ENCODE results near the gene ATP5PD. TPM values are rescaled to one million over a fixed set of nuclear protein-coding genes. Genes with fewer than 3 reads are reported as not detected.

Gene ATP5PD
- total RNA-seq, 1 experiment from 2014 or later = 344 TPM

DNA sequence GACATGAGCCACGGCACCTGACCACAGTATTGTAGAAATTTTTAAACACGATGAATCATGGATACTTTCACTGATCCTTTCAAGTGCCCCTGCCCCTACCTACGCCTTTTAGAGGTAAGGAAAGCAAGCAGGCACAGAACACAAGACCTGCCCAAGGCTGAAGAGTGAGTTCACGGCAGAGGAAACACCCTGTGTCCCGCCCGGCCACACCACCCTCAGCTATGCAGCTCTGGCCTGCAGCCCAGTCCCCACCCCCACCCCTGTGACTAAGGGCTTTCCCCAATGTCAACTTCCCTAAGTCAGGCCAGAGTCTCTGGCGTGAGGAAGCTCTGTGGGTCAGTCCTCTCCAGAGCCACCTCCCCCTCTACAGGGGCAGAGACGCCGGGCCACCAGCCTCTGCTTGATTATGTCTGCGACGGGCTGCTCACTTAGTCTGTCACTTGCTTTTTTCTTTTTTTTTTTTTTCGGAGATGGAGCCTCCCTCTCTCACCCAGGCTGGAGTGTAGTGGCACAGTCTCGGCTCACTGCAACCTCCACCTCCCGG is 49.4 kb upstream of the ATP5PD start:
- Histone ChIP-seq H3T11ph (ENCODE audit: low read length) (no peak overlapping the region), H2AK5ac (ENCODE audit: insufficient read length, low read length) (no peak overlapping the region), H3K27me3 (ENCODE audit: insufficient read depth, low read length) (no peaks in the 10 kb centered on the region), H3K23me2 (ENCODE audit: insufficient read length, low read depth, low read length, poor library complexity, severe bottlenecking) (no peaks in the 10 kb centered on the region), H3K27ac (ENCODE audit: insufficient read length, low read depth, low read length) (no peak overlapping the region), H4K8ac (replicated peaks; ENCODE audit: insufficient read length, low read depth, low read length) (no peak overlapping the region), H3K4me1 (ENCODE audit: insufficient read depth, low read length) (no peaks in the 10 kb centered on the region; the same call in 1 of the 2 replicates), H3K9ac (ENCODE audit: extremely low read depth, insufficient read length, low read length) (no peak overlapping the region), H4K91ac (ENCODE audit: insufficient read length, low read depth, low read length) (no peak overlapping the region), H2BK12ac (ENCODE audit: insufficient read length, low read depth, low read length) (no peak overlapping the region), H3K9me3 (ENCODE audit: control insufficient read depth, low read depth, low read length) (no peaks in the 10 kb centered on the region), H2BK120ac (ENCODE audit: low read depth, low read length, poor library complexity, severe bottlenecking) (no peak overlapping the region), H4K5ac (ENCODE audit: insufficient read length, low read depth, low read length) (no peak overlapping the region), H2BK20ac (ENCODE audit: low read depth, low read length, poor library complexity, severe bottlenecking) (no peak overlapping the region), H3K79me2 (ENCODE audit: insufficient read depth, low read length) (no peaks in the 10 kb centered on the region; the same call in 1 of the 2 replicates), H3K14ac (ENCODE audit: insufficient read depth, low read length) (no peak overlapping the region), H3K79me1 (ENCODE audit: insufficient read depth, low read depth, low read length, poor library complexity, severe bottlenecking) (no peaks in the 10 kb centered on the region), H2BK15ac (ENCODE audit: low read depth, low read length) (no peak overlapping the region), H3K18ac (ENCODE audit: insufficient read length, low read depth, low read length) (no peak overlapping the region), H4K20me1 (ENCODE audit: control insufficient read depth, insufficient read depth, insufficient read length) (no peaks in the 10 kb centered on the region), H2AFZ (ENCODE audit: low read length) (no peak overlapping the region), H3K4ac (ENCODE audit: low read depth, low read length) (no peak overlapping the region), H2BK5ac (ENCODE audit: insufficient read length, low read length) (no peak overlapping the region), H3K4me2 (ENCODE audit: insufficient read depth, insufficient read length, low read length) (no peak overlapping the region), H3K56ac (ENCODE audit: insufficient read length, low read depth, low read length) (no peak overlapping the region), H3K23ac (ENCODE audit: insufficient read length, low read depth, low read length) (no peak overlapping the region)
- WGBS (ENCODE audit: extremely low coverage, insufficient read length, low lambda C conversion rate) = no CpG with 5 or more reads among the region's 14 CpGs
- Mint-ChIP-seq H3K27ac (peak overlapping the region; percentile 40 to 79 (median 61); a peak in 4 of 7 replicates), H3K9me3 (no peaks in the 10 kb centered on the region), H3K4me3 (peak overlapping the region in 1 of 2 experiments; percentile 50; a peak in 1 of 5 replicates), H3K27me3 (ENCODE audit: low read depth) (no peaks in the 10 kb centered on the region), H3K36me3 (ENCODE audit: insufficient read depth in 1 of 3, low read depth in 3 of 3) (peaks cover 9 to 36% (median 35%) of the 10 kb centered on the region in 3 experiments), H3K4me1 (peaks cover 15 to 17% of the 10 kb centered on the region in 2 experiments)
- TF ChIP-seq, protein P1, sequence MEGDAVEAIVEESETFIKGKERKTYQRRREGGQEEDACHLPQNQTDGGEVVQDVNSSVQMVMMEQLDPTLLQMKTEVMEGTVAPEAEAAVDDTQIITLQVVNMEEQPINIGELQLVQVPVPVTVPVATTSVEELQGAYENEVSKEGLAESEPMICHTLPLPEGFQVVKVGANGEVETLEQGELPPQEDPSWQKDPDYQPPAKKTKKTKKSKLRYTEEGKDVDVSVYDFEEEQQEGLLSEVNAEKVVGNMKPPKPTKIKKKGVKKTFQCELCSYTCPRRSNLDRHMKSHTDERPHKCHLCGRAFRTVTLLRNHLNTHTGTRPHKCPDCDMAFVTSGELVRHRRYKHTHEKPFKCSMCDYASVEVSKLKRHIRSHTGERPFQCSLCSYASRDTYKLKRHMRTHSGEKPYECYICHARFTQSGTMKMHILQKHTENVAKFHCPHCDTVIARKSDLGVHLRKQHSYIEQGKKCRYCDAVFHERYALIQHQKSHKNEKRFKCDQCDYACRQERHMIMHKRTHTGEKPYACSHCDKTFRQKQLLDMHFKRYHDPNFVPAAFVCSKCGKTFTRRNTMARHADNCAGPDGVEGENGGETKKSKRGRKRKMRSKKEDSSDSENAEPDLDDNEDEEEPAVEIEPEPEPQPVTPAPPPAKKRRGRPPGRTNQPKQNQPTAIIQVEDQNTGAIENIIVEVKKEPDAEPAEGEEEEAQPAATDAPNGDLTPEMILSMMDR (conservative IDR thresholded peaks at IDR 0.05) = no peak
- DNase-seq = peak; percentile 80
